Natural killer cell (primary cell): ENCODE results near the gene VIPR2. TPM values are rescaled to one million over a fixed set of nuclear protein-coding genes. Genes with fewer than 3 reads are reported as not detected.

Source experiments
- ATAC-seq, 3 donors: fragments of 150-1000 bp in 2 of 3; fragments of 200-7000 bp in 1 of 3; cut with Tn5 transposase; 1 replicate in 1 of 3; 2 replicates in 2 of 3; pipeline ENCODE4 v1.10.0; 2021; ENCODE audit warnings: mild to moderate bottlenecking in 2 of 3, moderate library complexity in 2 of 3
- DNase-seq, 2 donors: peaks; one replicate each; pipeline versions ENCODE4 v3.0.0 to v3.0.0-alpha.2; 2013 to 2021; ENCODE audit warnings: mixed read lengths in 1 of 2
- H3K27ac ChIP-seq: one replicate; pipeline ENCODE4 v1.5.1; 2013; ENCODE audit warnings: mild to moderate bottlenecking, low read length
- H3K27me3 ChIP-seq: one replicate; pipeline ENCODE4 v1.6.1; 2013; ENCODE audit warnings: low read length; ENCODE audit not compliant: control insufficient read depth, insufficient read depth
- H3K36me3 ChIP-seq: one replicate; pipeline ENCODE4 v1.6.1; 2013; ENCODE audit warnings: low read length; ENCODE audit not compliant: control insufficient read depth, insufficient read depth
- H3K4me1 ChIP-seq: one replicate; pipeline ENCODE4 v1.6.1; 2013; ENCODE audit warnings: low read length; ENCODE audit not compliant: control insufficient read depth, insufficient read depth
- H3K4me3 ChIP-seq: one replicate; pipeline ENCODE4 v1.5.1; 2013; ENCODE audit warnings: low read length
- H3K9me3 ChIP-seq: one replicate; pipeline ENCODE4 v1.6.1; 2013; ENCODE audit warnings: low read length; ENCODE audit not compliant: control insufficient read depth, insufficient read depth
- H3K27ac Mint-ChIP-seq, 2 donors: one replicate each; pipeline ENCODE4 v1.8.0; 2022; ENCODE audit warnings: mild to moderate bottlenecking in 2 of 2, mixed read lengths in 2 of 2, moderate library complexity in 1 of 2
- H3K27me3 Mint-ChIP-seq, 2 donors: one replicate each; pipeline ENCODE4 v1.8.0; 2022; ENCODE audit warnings: low read depth in 2 of 2, mixed read lengths in 2 of 2
- H3K36me3 Mint-ChIP-seq: one replicate; pipeline ENCODE4 v1.8.0; 2022; ENCODE audit warnings: mixed read lengths
- H3K4me1 Mint-ChIP-seq, 2 donors: one replicate each; pipeline ENCODE4 v1.8.0; 2022; ENCODE audit warnings: mixed read lengths in 2 of 2
- H3K4me3 Mint-ChIP-seq: one replicate; pipeline ENCODE4 v1.8.0; 2022; ENCODE audit warnings: mild to moderate bottlenecking, moderate library complexity, mixed read lengths
- H3K9me3 Mint-ChIP-seq, 2 donors: one replicate each; pipeline ENCODE4 v1.8.0; 2022; ENCODE audit warnings: mixed read lengths in 2 of 2
- CTCF ChIP-seq: fragments of 200-600 bp; IDR thresholded peaks from one replicate; pipeline ENCODE4 v1.8.0; 2022; ENCODE audit warnings: antibody characterized with exemption
- WGBS: methylation state at CpG from one replicate; pipeline ENCODE4 v1.1.7; 2013; ENCODE audit warnings: missing lambda C conversion rate; ENCODE audit not compliant: insufficient coverage; 5-methylcytosine and 5-hydroxymethylcytosine counted together
- intact Hi-C: fragments of 100-400 bp; cut with micrococcal nuclease; formaldehyde crosslinking; loops from one replicate; pipeline ENCODE4 v1.14.2; 2022
- total RNA-seq, 4 donors: library from RNA; stranded (reverse); fragments of 120-200 nt in 1 of 4; gene quantifications; one replicate each; pipeline versions ENCODE4 v1.2.3 to v1.2.4, GENCODE V29; 2013 to 2022

VIPR2 gene
- total RNA-seq, 3 donors from 2014 or later (not counting 1 experiment from before 2014, with no cell fraction given), result 2.2 to 4.9 (median 4.7) TPM

GRCh38 chr7:159013825-159014289 is 130.8 kb downstream of the VIPR2 start:
- ATAC-seq, result no peak
- H3K4me1 ChIP-seq, result no peaks in the 10 kb centered on the region
- Mint-ChIP-seq H3K4me1 (peaks cover 0 to 3% of the 10 kb centered on the region in 2 donors), H3K4me3 (no peak overlapping the region), H3K27ac (no peak overlapping the region), H3K9me3 (no peaks in the 10 kb centered on the region), H3K36me3 (no peaks in the 10 kb centered on the region), H3K27me3 (peaks cover 0 to 1% of the 10 kb centered on the region in 2 donors)
- no peak for TF ChIP-seq CTCF
- H3K4me3 ChIP-seq, result no peak overlapping the region
- 87% methylated on average over 9 of the region's 9 CpGs for WGBS
- no peak overlapping the region for H3K27ac ChIP-seq
- no peak for DNase-seq
- intact Hi-C loops, result no loop called here
- no peaks in the 10 kb centered on the region for H3K36me3 ChIP-seq
- no peaks in the 10 kb centered on the region for H3K27me3 ChIP-seq
- H3K9me3 ChIP-seq, result no peaks in the 10 kb centered on the region

- Histone ChIP-seq H3K4me1 (no peaks in the 10 kb centered on the region), H3K4me3 (no peak overlapping the region), H3K27me3 (no peaks in the 10 kb centered on the region), H3K9me3 (no peaks in the 10 kb centered on the region), H3K27ac (no peak overlapping the region), H3K36me3 (no peaks in the 10 kb centered on the region)
- 83% methylated on average over 18 of the region's 18 CpGs for WGBS
- Mint-ChIP-seq H3K9me3 (no peaks in the 10 kb centered on the region), H3K4me3 (no peak overlapping the region), H3K27me3 (no peaks in the 10 kb centered on the region), H3K27ac (no peak overlapping the region), H3K36me3 (no peaks in the 10 kb centered on the region), H3K4me1 (no peaks in the 10 kb centered on the region)
- TF ChIP-seq CTCF, result no peak
- ATAC-seq (no peak), DNase-seq (no peak)
- intact Hi-C loops, result no loop called here
Observed at GRCh38 chr7:159013181-159013690, 131.4 kb downstream of the VIPR2 start.

GRCh38 chr7:159012353-159013069 is 132.2 kb downstream of the VIPR2 start:
- DNase-seq (no peak), ATAC-seq (no peak)
- Mint-ChIP-seq H3K9me3 (no peaks in the 10 kb centered on the region), H3K27me3 (no peaks in the 10 kb centered on the region), H3K36me3 (no peaks in the 10 kb centered on the region), H3K4me3 (no peak overlapping the region), H3K4me1 (no peaks in the 10 kb centered on the region), H3K27ac (no peak overlapping the region)
- no peak for TF ChIP-seq CTCF
- H3K9me3 ChIP-seq, result no peaks in the 10 kb centered on the region
- 39% methylated on average over 12 of the region's 12 CpGs for WGBS
- no peaks in the 10 kb centered on the region for H3K4me1 ChIP-seq
- intact Hi-C loops, result no loop called here
- H3K27ac ChIP-seq, result no peak overlapping the region
- H3K27me3 ChIP-seq, result no peaks in the 10 kb centered on the region
- H3K4me3 ChIP-seq, result no peak overlapping the region
- no peaks in the 10 kb centered on the region for H3K36me3 ChIP-seq

- intact Hi-C loops, result no loop called here
- ATAC-seq (no peak), DNase-seq (no peak)
- Histone ChIP-seq H3K27ac (no peak overlapping the region), H3K4me1 (no peaks in the 10 kb centered on the region), H3K36me3 (no peaks in the 10 kb centered on the region), H3K9me3 (no peaks in the 10 kb centered on the region), H3K27me3 (no peaks in the 10 kb centered on the region), H3K4me3 (no peak overlapping the region)
- no peak overlapping the region for H3K4me3 Mint-ChIP-seq
- no peaks in the 10 kb centered on the region for H3K4me1 Mint-ChIP-seq
- no peak overlapping the region for H3K27ac Mint-ChIP-seq
- 68% methylated on average over 3 of the region's 3 CpGs for WGBS
- no peaks in the 10 kb centered on the region for H3K36me3 Mint-ChIP-seq
- peaks cover 0 to 3% of the 10 kb centered on the region in 2 donors for H3K27me3 Mint-ChIP-seq
- no peaks in the 10 kb centered on the region for H3K9me3 Mint-ChIP-seq
- no peak for TF ChIP-seq CTCF
Observed at GRCh38 chr7:159011722-159012022, 133.0 kb downstream of the VIPR2 start.
